NB4 (cell line): ENCODE measurements around the gene DDX47.
A peak's percentile ranks its signal among the peaks of the same experiment; 100 is the strongest.
"Not testable (repeated sequence)": the region's sequence is repeated elsewhere in the genome, so short reads cannot be mapped to it uniquely, and the experiment has no call there.

Source experiments
- DNase-seq: peaks from one replicate; pipeline ENCODE4 v3.0.0; 2010; ENCODE audit warnings: low read depth
- H3K4me3 ChIP-seq: one replicate; pipeline ENCODE4 v1.5.1; 2011; ENCODE audit warnings: mild to moderate bottlenecking, low read depth, low read length, moderate library complexity
- CTCF ChIP-seq: IDR thresholded peaks from one replicate; pipeline ENCODE4 v1.5.1; 2012; ENCODE audit warnings: low read depth, low read length
- MAX ChIP-seq: IDR thresholded peaks from 2 replicates; pipeline ENCODE4 v1.6.1; 2011; ENCODE audit warnings: low read depth, low read length
- MYC ChIP-seq: IDR thresholded peaks from 2 replicates; pipeline ENCODE4 v1.6.1; 2011; ENCODE audit warnings: low read depth, low read length
- POLR2A ChIP-seq: IDR thresholded peaks from 2 replicates; pipeline ENCODE4 v1.6.1; 2011; ENCODE audit warnings: mild to moderate bottlenecking; ENCODE audit not compliant: insufficient read length; ENCODE audit errors: extremely low read depth

Gene DDX47

DNA sequence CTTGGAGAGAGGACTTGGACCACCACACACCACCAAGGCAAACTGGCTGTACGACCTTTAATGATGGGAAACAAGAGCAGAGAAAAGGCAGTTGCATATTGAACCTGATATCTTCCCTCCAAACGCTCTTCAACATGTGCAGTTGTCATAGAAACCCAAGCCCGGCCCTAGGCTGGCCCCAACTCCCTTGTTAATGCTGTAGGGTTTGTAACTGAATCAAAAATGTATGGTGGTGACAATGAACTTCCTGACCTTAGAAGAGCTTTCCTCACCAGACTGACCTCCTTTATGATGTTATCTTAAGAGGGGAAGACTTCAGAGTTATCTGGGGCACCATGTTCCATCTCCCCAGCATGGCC, 15.4 kb upstream of the DDX47 start:
- DNase-seq = no peak
- no peak overlapping the region for H3K4me3 ChIP-seq
- TF ChIP-seq MAX = no peak
- no peak for TF ChIP-seq CTCF
- no peak for TF ChIP-seq POLR2A
- no peak for TF ChIP-seq MYC

DNA sequence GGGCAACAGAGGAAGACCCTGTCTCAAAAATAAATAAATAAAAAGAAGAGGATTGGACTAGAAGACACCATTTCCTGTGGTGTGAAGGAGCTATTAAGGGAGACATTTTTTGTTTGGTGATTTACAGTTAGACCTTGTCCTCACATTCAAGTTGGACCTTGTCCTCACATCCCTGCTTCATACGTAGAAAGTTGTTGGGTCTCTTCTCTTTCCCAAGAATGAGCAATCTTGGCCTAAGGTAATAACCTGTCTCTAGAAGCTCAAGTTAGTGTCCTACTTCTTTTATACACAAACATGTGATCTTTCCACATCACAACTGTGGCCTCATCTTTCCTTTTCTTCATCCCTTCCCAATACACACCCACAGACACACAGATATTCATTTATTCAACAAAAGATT, 14.7 kb upstream of the DDX47 start:
- no peak for DNase-seq
- no peak for TF ChIP-seq POLR2A
- no peak for TF ChIP-seq MYC
- TF ChIP-seq MAX = no peak
- no peak overlapping the region for H3K4me3 ChIP-seq

DNA sequence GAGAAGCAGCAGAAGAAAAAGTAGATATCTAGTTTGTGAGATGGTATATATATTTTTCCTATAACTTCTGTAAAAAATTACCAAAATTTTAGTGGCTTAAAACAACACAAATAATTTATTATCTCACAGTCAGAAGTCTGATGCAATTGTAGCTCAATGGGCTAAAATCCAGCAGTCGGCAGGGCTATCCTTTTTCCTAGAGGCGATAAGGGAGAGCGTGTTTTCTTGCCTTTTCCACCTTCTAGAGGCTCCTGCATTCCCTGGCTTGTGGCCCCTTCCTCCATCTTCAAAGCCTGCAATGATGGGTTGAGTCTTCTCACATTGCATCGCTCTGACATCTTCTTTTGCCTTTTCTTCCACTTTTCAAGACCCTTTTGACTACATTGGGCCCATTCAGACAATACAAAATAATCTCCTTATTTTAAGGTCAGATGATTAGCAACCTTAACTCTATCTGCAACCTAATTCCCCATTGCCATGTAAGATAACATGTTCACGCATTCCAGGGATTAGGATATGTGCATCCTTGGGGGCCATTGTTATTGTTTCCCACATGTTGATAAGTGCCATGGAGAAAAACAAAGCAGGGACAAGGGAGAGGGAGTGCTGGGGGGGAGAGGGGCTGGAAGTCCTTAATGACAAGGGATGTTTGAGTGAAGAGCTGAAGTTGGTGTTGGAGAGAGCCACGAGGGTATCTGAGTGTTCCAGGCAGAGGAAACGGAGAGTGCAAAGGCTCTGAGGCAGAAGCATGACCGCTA, 13.8 kb upstream of the DDX47 start:
- no peak for TF ChIP-seq CTCF
- TF ChIP-seq POLR2A = no peak
- TF ChIP-seq MAX = no peak
- TF ChIP-seq MYC = no peak
- DNase-seq = no peak
- no peak overlapping the region for H3K4me3 ChIP-seq

- no peak for TF ChIP-seq MAX
- TF ChIP-seq MYC = no peak
- TF ChIP-seq POLR2A = no peak
- no peak for DNase-seq
- H3K4me3 ChIP-seq = no peak overlapping the region
These were observed 12.6 kb upstream of the DDX47 start for GRCh38 chr12:12800406-12801180.

- H3K4me3 ChIP-seq, DNase-seq: not testable (repeated sequence)
These were observed 11.5 kb upstream of the DDX47 start for GRCh38 chr12:12801656-12802055.

GRCh38 chr12:12803186-12803585, 10.0 kb upstream of the DDX47 start:
- TF ChIP-seq MAX = peak; percentile 67
- TF ChIP-seq POLR2A = no peak
- peak; percentile 68 for DNase-seq
- no peak overlapping the region for H3K4me3 ChIP-seq

- DNase-seq = no peak
- TF ChIP-seq MYC (no peak), MAX (no peak), CTCF (no peak), POLR2A (no peak)
- H3K4me3 ChIP-seq = no peak overlapping the region
These were observed 9.1 kb upstream of the DDX47 start for GRCh38 chr12:12804011-12804410.

DNA sequence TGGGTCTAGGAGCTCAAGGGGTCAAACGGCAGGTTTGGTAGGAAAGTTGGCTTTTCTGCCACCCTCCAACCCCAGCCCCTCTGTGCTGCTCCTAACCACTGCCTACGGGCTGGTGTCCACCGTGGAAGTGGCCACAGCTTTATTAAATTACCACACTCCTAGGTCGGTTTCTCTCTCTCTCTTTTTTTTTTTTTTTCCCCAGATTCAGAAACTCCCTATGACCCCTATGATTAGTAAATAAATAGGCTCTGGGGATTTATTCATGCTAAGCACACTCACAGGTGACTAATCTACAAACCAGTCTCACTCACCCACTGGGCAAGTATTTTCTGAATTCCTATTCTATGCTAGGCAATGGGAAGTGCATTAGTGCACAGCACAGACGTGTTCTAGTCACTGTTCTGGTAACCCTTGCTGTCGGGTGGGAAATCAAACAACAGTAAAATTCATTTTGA, 8.7 kb upstream of the DDX47 start:
- DNase-seq = no peak
- no peak for TF ChIP-seq POLR2A
- TF ChIP-seq MYC = no peak
- no peak overlapping the region for H3K4me3 ChIP-seq
